HepG2 (cell line): ENCODE data around the gene DPH2. TPM values are rescaled to one million over a fixed set of nuclear protein-coding genes. Genes with fewer than 3 reads are reported as not detected.

Source experiments
- ATF7-NPFF ChIP-seq: sonication (generic); formaldehyde crosslinking; IDR thresholded peaks from 2 replicates; pipeline ENCODE4 v1.8.1; 2023; ENCODE audit warnings: mild to moderate bottlenecking, low read depth, missing genetic modification reagents, moderate library complexity
- DMAP1 ChIP-seq: IDR thresholded peaks from 2 replicates; pipeline ENCODE4 v1.6.1; 2016
- FOXM1 ChIP-seq: sonication (generic); formaldehyde crosslinking; IDR thresholded peaks from 2 replicates; pipeline ENCODE4 v1.5.0; 2020; ENCODE audit warnings: missing genetic modification reagents
- KAT7 ChIP-seq: IDR thresholded peaks from 2 replicates; pipeline ENCODE4 v1.6.1; 2018; ENCODE audit warnings: borderline replicate concordance, missing compliant biosample characterization
- MXI1 ChIP-seq: IDR thresholded peaks from 3 replicates; pipeline ENCODE4 v1.6.1; 2012; ENCODE audit warnings: low read depth, low read length, inconsistent platforms, borderline replicate concordance
- NFYC ChIP-seq: IDR thresholded peaks from 2 replicates; pipeline ENCODE4 v1.6.1; 2016; ENCODE audit warnings: missing genetic modification reagents, missing compliant biosample characterization
- RFXAP ChIP-seq: sonication (generic); formaldehyde crosslinking; IDR thresholded peaks from 2 replicates; pipeline ENCODE4 v1.4.0; 2020; ENCODE audit warnings: missing genetic modification reagents, borderline replicate concordance
- SIN3A ChIP-seq: IDR thresholded peaks from 2 replicates; pipeline ENCODE4 v1.6.1; 2011; ENCODE audit warnings: low read depth, mild to moderate bottlenecking, control low read depth, low read length, borderline replicate concordance
- SMARCC2 ChIP-seq: fragments of 450-650 bp; IDR thresholded peaks from 2 replicates; pipeline ENCODE4 v1.6.1; 2017; ENCODE audit warnings: antibody characterized with exemption, mild to moderate bottlenecking
- SP2 ChIP-seq: sonication (generic); formaldehyde crosslinking; IDR thresholded peaks from 2 replicates; pipeline ENCODE4 v1.5.1; 2020; ENCODE audit warnings: mild to moderate bottlenecking, missing genetic modification reagents
- XRCC5 ChIP-seq: fragments of 200-400 bp; formaldehyde crosslinking; optimal IDR thresholded peaks from 2 replicates; pipeline ENCODE3; 2017; ENCODE audit warnings: mild to moderate bottlenecking, low read length
- YY1 ChIP-seq: IDR thresholded peaks from 2 replicates; pipeline ENCODE4 v1.6.1; 2011; ENCODE audit warnings: low read length, low read depth, moderate library complexity, mild to moderate bottlenecking; ENCODE audit not compliant: insufficient read depth, insufficient replicate concordance
- ZNF510 ChIP-seq: sonication (generic); formaldehyde crosslinking; IDR thresholded peaks from 2 replicates; pipeline ENCODE4 v1.4.0; 2020; ENCODE audit warnings: low read depth, mild to moderate bottlenecking, missing genetic modification reagents
- ZNF549 ChIP-seq: sonication (generic); formaldehyde crosslinking; IDR thresholded peaks from 2 replicates; pipeline ENCODE4 v1.5.0; 2020; ENCODE audit warnings: missing genetic modification reagents
- ZNF607 ChIP-seq: sonication (generic); formaldehyde crosslinking; IDR thresholded peaks from 2 replicates; pipeline ENCODE4 v1.5.1; 2020; ENCODE audit warnings: missing genetic modification reagents, mild to moderate bottlenecking, borderline replicate concordance
- polyA plus RNA-seq, 8 experiments: library from polyadenylated mRNA; depleted of rRNA in 3 of 8; stranded (reverse) in 7 of 8; unstranded in 1 of 8; fragments of >200 nt; fragmentation: Illumina TruSeq in 4 of 8; extraction: Trizol in 4 of 8; gene quantifications; 2 replicates each; pipeline versions ENCODE4 v1.2.1 to v1.2.3, GENCODE V29; 2011 to 2016; ENCODE audit warnings: low read depth in 4 of 8, missing spikeins in 1 of 8, mixed read lengths in 1 of 8; ENCODE audit not compliant: insufficient read depth in 1 of 8
- total RNA-seq, 5 experiments: library from RNA; depleted of rRNA; stranded (reverse); fragments of >200 nt; fragmentation: Illumina TruSeq; extraction: Trizol; gene quantifications; 2 replicates each; pipeline ENCODE4 v1.2.3, GENCODE V29; 2016; ENCODE audit warnings: low read depth in 1 of 5
- TF ChIP-seq, protein P1 (sequence below): sonication (generic); formaldehyde crosslinking; IDR thresholded peaks from 2 replicates; pipeline ENCODE4 v1.5.1; 2020; ENCODE audit warnings: mild to moderate bottlenecking, missing genetic modification reagents
- TF ChIP-seq, protein P2 (sequence below): sonication (generic); formaldehyde crosslinking; IDR thresholded peaks from 2 replicates; pipeline ENCODE4 v1.5.0; 2020; ENCODE audit warnings: mild to moderate bottlenecking, missing genetic modification reagents
- TF ChIP-seq, protein P3 (sequence below): IDR thresholded peaks from 2 replicates; pipeline ENCODE4 v1.6.1; 2012; ENCODE audit warnings: inconsistent platforms
- TF ChIP-seq, protein P4 (sequence below): sonication (generic); formaldehyde crosslinking; IDR thresholded peaks from 2 replicates; pipeline ENCODE4 v1.4.0; 2020; ENCODE audit warnings: mild to moderate bottlenecking, missing genetic modification reagents

Gene DPH2
- total and polyA plus RNA-seq, 2 of the 13 experiments (the other 11 are each of a cell fraction or from before 2014, with no cell fraction given) = 32.2 to 38.3 TPM

DNA sequence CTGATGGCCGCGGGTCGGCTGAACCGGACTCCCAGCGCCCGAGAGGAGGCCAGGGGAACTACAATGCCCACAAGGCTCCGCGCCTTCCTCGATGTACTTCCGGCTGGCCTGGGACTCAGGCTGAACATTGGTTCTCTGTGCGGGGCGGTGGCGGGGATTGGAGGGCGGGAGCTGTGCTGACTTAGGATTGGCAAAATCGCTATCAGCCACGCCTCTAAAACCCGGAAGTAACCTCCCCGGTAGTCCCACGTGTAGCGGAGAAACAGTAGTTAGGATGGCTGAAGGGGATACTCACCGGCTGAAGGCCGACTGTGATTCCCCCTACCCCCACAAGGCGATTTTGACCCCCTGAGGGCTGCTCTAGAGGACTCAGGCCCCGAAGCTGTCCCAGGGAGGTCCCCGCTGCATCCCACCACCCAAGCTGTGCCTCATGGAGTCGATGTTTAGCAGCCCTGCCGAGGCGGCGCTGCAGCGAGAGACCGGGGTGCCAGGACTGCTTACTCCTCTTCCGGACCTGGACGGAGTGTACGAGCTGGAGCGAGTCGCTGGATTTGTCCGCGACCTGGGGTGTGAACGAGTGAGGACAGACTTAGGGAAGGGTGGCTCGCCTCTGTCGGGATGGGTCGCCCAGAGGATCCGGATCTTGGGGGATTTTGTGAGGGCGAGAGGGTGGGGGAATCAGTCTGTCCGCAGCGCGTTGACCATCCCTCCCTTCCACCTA is at the start of gene DPH2 (continued):
- TF ChIP-seq, protein P1, sequence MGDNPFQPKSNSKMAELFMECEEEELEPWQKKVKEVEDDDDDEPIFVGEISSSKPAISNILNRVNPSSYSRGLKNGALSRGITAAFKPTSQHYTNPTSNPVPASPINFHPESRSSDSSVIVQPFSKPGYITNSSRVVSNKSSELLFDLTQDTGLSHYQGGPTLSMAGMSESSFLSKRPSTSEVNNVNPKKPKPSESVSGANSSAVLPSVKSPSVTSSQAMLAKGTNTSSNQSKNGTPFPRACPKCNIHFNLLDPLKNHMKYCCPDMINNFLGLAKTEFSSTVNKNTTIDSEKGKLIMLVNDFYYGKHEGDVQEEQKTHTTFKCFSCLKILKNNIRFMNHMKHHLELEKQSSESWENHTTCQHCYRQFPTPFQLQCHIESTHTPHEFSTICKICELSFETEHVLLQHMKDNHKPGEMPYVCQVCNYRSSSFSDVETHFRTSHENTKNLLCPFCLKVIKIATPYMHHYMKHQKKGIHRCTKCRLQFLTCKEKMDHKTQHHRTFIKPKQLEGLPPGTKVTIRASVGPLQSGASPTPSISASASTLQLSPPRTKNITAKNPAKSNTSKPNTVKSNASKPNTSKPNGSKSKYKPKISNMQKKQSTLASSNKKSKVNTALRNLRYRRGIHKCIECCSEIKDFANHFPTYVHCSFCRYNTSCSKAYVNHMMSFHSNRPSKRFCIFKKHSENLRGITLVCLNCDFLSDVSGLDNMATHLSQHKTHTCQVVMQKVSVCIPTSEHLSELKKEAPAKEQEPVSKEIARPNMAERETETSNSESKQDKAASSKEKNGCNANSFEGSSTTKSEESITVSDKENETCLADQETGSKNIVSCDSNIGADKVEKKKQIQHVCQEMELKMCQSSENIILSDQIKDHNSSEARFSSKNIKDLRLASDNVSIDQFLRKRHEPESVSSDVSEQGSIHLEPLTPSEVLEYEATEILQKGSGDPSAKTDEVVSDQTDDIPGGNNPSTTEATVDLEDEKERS (CRISPR knock-in tag) = no peak
- TF ChIP-seq, protein P2, sequence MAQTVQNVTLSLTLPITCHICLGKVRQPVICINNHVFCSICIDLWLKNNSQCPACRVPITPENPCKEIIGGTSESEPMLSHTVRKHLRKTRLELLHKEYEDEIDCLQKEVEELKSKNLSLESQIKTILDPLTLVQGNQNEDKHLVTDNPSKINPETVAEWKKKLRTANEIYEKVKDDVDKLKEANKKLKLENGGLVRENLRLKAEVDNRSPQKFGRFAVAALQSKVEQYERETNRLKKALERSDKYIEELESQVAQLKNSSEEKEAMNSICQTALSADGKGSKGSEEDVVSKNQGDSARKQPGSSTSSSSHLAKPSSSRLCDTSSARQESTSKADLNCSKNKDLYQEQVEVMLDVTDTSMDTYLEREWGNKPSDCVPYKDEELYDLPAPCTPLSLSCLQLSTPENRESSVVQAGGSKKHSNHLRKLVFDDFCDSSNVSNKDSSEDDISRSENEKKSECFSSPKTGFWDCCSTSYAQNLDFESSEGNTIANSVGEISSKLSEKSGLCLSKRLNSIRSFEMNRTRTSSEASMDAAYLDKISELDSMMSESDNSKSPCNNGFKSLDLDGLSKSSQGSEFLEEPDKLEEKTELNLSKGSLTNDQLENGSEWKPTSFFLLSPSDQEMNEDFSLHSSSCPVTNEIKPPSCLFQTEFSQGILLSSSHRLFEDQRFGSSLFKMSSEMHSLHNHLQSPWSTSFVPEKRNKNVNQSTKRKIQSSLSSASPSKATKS (CRISPR knock-in tag) = no peak
- TF ChIP-seq DMAP1 (CRISPR knock-in tag) (peak; percentile 77; the same call in 1 of the 2 replicates), ZNF510 (CRISPR knock-in tag) (no peak), KAT7 (CRISPR knock-in tag) (no peak), FOXM1 (CRISPR knock-in tag) (no peak), ZNF549 (CRISPR knock-in tag) (no peak), ATF7-NPFF (CRISPR knock-in tag) (peak; percentile 55; the same call in 1 of the 2 replicates), RFXAP (no peak), SP2 (CRISPR knock-in tag) (peak; percentile 93), MXI1 (peak; percentile 99), SIN3A (peak; percentile 99), NFYC (CRISPR knock-in tag) (peak; percentile 92), XRCC5 (peak; percentile 10), YY1 (peak; percentile 43), SMARCC2 (no peak), ZNF607 (CRISPR knock-in tag) (no peak)
- TF ChIP-seq, protein P3, sequence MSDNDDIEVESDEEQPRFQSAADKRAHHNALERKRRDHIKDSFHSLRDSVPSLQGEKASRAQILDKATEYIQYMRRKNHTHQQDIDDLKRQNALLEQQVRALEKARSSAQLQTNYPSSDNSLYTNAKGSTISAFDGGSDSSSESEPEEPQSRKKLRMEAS = peak; percentile 96
- TF ChIP-seq, protein P4, sequence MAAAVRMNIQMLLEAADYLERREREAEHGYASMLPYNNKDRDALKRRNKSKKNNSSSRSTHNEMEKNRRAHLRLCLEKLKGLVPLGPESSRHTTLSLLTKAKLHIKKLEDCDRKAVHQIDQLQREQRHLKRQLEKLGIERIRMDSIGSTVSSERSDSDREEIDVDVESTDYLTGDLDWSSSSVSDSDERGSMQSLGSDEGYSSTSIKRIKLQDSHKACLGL (CRISPR knock-in tag) = peak; percentile 90
